Liver (tissue), 3 donors: ENCODE data around the gene GNG13.

ENCODE experiments used
- CTCF ChIP-seq: fragments of 150-350 bp; IDR thresholded peaks from 2 replicates; pipeline ENCODE4 v1.5.1; 2017; ENCODE audit warnings: improper control_type of control experiment, low read depth, low read length; ENCODE audit not compliant: missing input control
- JUND ChIP-seq, 2 donors: IDR thresholded peaks; 2 replicates each; pipeline ENCODE4 v1.6.1; 2016; ENCODE audit warnings: antibody characterized with exemption in 2 of 2
- SP1 ChIP-seq: IDR thresholded peaks from 2 replicates; pipeline ENCODE4 v1.6.1; 2018; ENCODE audit warnings: antibody characterized with exemption, mild to moderate bottlenecking
- YY1 ChIP-seq: IDR thresholded peaks from 2 replicates; pipeline ENCODE4 v1.6.1; 2016; ENCODE audit warnings: antibody characterized with exemption, mild to moderate bottlenecking
- donor health status: healthy.
- donor health status: healthy.

- TF ChIP-seq SP1 (no peak), CTCF (no peak), JUND (IDR thresholded peaks at IDR 0.05) (no peak), YY1 (no peak)
Observed at GRCh38 chr16:842711-843560, 42.4 kb upstream of the GNG13 start.
